CMK (cell line): ENCODE data around the gene OPN4.

Experiments
- DNase-seq: peaks from one replicate; pipeline ENCODE4 v3.0.0-alpha.2; 2010; ENCODE audit warnings: low read depth

OPN4 gene

DNA sequence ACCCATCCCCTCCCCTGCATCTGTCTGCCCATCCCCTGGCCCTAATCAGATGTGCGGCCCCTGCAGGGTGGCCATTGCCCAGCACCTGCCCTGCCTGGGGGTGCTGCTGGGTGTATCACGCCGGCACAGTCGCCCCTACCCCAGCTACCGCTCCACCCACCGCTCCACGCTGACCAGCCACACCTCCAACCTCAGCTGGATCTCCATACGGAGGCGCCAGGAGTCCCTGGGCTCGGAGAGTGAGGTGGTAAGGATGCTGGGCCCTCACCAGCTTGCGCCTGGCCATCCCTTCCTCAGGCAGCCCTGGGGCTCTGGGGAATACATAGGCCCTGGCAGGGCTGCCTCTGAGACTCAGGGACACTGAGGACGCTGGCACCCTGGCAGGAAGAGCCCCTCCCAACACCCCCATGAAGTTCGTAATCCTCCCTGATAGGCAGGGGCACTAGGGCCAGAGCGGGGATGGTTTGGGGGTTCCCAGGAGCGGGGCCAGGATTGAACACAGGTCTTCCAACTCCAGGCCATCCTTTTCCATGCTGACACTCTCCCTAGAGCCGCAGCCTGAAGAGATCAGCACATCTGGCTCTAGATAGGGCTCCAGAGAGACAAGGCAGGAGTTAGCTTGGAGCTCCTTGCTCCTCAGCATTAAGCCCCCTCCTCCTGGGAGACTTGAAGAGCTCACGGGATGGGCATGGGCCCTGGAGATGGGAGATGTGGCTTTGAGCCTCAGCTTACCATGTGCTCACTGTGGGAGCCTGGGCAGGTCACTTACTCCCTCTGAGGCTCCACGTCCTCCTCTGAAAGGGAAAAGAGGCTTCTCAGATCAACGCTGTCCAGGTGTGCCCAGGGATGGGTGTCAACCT lies 8.1 kb downstream of the OPN4 start:
- no peak for DNase-seq

DNA sequence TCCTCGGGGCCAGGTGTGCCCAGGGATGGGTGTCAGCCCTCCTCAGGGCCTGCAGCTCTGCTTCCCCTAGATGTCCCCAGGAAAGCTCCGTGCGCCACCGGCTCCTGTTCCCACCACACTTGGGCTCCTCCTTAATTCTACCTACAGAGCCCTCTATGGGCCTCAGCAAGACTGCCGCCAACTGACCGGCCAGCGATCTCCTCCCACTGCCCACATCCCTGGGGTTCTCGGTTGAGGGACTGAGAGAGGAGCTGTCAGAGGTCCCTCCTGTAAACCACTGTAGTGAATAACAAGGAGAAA lies 8.6 kb downstream of the OPN4 start:
- no peak for DNase-seq

DNA sequence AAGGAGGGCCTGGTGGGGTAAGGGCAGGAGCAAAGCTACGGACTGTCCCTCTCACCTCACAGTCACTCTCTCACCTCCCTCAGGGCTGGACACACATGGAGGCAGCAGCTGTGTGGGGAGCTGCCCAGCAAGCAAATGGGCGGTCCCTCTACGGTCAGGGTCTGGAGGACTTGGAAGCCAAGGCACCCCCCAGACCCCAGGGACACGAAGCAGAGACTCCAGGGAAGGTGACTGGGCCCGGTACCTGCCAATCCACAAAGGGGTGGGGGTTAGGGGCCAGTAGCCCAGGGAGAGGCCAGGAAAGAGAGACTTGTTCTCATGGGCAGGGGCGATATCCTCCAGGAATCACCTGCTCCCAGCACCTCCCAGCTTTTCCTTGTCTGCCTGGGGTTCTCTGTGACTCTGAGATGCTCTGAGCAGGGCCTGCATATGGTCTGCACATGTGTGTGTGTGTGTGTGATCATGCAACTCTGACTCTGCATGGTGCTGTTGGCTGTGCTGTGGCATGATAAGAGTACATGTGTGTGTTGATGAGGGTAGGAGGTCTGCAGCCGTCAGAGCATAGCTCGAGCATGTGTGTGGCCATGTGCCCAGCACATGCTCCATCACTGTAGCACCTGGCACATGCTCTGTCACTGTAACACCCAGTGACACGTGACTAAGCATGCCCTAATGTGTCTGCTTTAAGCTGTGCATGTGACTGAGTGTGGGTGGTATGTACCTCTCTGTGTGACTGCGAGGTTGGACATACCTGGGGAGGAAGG lies 9.4 kb downstream of the OPN4 start:
- no peak for DNase-seq

GRCh38 chr10:86664341-86665217 lies 10.2 kb downstream of the OPN4 start:
- no peak for DNase-seq

- no peak for DNase-seq
These were observed 10.9 kb downstream of the OPN4 start for GRCh38 chr10:86665218-86665607.

DNA sequence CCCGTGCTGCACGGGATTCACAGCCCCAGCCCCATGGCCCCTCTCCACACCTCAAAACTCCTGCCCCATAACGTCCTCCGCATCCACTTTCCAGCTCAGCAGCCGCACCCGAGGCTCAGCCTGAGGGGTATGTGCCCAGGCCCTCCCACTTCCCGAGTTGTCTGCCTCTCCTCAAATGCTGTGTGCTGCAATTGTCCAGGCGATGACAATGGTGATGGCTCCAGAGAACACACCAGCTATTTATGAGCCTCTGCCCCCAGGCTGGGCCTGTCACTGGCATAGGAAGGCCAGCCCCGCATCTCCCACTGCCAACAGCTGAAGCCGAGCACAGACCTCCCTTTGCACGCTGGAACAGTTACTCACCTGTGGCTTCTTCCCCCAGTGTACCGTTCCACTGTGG lies 11.5 kb downstream of the OPN4 start:
- no peak for DNase-seq

GRCh38 chr10:86666538-86666937 lies 12.2 kb downstream of the OPN4 start:
- no peak for DNase-seq

DNA sequence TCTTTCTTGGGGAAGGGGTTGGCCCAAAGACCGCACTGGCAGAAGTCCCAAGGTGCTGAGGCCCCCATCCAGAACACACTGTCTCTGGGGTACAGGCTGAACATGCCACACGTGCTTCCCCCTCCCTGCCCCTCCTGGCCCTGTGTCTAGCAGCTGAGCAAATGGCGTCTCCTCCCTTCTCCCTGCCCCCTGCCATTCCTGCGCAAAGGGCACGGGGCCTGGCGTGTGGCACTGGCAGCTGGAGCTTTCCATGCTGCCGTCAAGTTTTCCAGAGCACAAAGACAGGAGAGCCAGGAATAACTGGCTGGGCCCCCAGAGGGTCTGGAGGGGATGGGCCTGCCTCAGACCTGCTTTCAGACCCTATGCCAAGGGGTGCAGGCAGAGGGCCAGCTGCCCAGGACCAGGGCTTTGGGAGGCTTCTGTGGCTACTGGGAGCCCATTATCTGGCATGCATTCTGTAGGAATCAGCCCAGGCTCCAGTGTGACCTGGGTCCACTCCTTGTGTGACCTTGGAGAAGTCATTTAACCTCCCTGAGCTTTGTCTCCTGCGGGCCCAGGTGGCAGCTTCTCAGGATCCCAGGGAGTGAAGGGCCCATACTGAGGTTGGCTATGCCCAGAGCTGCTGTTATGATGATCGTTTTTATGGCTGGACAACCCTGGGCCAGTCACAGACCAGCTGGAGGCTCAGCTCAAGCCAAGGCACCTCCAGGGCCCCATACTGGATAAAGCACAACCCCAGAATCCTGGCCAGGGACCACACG lies 13.3 kb downstream of the OPN4 start:
- DNase-seq, result no peak

- DNase-seq, result no peak
These were observed 14.2 kb downstream of the OPN4 start, which contains the start of gene LDB3 for GRCh38 chr10:86668297-86669165. TSS of gene LDB3 (plus strand) at chr10:86668511. CDS start at chr10:86668692, 181 bp downstream.

GRCh38 chr10:86670290-86670811 lies 16.0 kb downstream of the OPN4 start:
- DNase-seq, result no peak

GRCh38 chr10:86670876-86671275 lies 16.5 kb downstream of the OPN4 start:
- DNase-seq, result no peak

DNA sequence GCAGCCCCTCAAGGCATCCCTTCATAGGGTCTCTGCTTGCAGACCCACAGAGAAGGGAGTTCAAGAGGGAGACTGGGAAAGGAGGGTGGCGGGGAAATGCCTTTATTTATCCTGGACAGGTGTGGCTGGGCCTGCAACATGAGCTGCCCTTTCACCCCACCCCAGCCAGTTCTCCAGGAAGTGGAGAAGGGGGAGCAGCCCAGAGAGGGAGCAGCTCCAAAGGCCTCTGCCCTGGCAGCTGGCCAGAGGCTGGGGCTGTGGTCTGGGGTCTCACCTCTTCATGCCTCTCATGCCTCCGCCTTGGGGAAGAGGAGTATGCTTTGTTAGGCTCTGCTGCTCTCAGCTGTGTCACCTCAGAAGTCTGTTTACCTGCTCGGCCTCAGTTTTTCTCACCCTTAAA lies 17.1 kb downstream of the OPN4 start:
- no peak for DNase-seq

DNA sequence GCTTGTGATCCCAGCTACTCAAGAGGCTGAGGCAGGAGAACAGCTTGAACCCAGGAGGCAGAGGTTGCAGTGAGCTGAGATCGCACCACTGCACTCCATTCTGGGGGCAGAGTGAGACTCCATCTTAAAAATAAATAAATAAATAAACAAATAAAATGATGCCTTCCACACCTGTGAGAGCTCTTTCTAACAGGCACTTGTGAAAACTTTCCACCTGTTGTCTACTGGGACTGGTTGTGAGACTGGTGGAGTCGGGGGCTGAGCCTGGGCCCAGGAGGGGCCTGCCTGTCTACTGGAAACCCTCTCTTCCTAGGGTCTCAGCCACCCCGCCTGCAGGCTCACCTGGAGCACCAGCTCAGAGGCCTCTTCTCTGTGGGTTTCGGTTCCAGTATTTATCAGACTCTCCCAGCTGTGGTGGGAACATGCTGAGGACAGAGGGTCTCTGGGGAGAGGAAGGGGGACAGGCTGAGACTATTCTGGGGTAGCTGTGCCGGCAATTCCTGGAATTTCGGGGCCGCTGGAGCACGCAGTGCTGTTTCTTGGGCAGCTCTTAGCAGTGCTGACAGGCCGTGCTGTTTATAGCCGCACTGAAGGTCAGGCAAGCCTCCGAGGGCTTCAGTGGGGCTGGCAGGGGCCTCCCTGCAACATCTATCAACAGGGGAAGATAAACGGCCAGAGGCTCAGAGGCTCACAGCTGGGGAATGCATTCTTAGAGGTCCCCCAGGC lies 17.8 kb downstream of the OPN4 start:
- DNase-seq, result no peak

DNA sequence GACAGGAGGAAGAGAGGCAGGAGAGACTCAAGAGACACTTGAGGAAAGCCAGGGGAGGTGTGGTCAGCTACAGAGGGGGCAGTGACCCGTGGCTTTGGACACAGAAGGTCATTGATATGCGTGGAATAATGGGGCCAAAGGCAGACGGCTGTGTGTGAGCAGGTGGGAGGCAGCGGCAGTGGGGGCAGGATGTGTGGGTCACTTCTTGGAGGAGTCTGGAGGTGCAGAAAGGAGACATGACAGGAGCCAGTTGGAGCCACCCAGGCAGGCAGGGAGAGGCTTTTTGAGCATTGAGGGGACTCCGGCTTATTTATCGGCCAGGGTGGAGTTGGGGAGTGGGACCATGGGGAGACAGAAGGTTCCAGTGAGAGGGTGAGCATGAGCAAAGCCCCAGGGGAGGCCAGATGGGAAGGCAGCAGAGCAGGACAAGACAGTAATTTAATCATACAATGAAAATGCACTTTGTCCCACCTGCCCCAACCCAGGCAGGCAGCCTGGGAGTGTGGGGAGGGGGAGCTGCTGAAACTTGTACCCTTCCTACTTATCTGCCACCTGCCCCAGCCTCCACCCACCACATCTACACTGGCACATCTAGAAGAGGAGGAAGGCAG lies 19.0 kb downstream of the OPN4 start:
- no peak for DNase-seq

GRCh38 chr10:86673827-86674581 lies 19.7 kb downstream of the OPN4 start:
- no peak for DNase-seq

GRCh38 chr10:86674912-86675311 lies 20.6 kb downstream of the OPN4 start:
- no peak for DNase-seq

- no peak for DNase-seq
These were observed 23.0 kb downstream of the OPN4 start for GRCh38 chr10:86677374-86677773.

DNA sequence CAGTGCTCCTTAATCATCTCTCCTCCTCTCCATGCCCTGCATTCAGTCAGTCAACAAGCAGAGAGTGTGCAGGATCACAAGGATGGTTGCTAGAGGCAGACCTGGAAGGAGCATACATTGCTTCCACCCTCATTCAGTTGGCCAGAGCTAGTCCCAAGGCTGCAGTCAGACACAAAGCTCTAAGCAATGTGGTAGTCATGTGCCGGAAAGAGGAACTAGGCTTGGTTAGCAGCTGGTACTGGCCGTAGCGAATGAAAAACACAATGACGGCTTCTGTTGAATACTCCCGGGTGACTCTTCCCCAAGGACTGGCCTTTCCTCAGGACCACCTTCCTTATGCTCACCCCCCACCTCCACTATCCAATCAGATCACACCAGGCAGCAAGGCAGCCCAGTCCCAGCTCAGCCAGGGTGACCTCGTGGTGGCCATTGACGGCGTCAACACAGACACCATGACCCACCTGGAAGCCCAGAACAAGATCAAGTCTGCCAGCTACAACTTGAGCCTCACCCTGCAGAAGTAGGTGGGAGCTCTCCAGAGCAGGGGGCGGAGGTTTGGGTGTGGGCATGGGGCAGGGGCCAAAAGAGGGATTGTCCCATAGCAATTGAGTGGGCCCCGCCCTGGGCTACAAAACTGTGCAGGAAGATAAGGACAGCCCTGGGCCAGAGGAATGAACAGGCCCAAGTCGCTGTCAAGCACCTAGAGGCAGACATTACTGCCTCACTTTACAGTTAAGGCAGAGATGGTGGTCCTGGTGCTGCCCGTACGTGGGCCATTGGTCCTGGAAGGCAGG lies 24.8 kb downstream of the OPN4 start:
- peak; percentile 3 for DNase-seq
